Inferior parietal cortex (tissue), 1 donor: ENCODE measurements around the gene QPCTL.
"Not testable (repeated sequence)": the region's sequence is repeated elsewhere in the genome, so short reads cannot be mapped to it uniquely, and the experiment has no call there.

Experiments
- DNase-seq: peaks from one replicate; pipeline ENCODE4 v3.0.0-alpha.2; 2016; ENCODE audit errors: extremely low spot score

Gene QPCTL

DNA sequence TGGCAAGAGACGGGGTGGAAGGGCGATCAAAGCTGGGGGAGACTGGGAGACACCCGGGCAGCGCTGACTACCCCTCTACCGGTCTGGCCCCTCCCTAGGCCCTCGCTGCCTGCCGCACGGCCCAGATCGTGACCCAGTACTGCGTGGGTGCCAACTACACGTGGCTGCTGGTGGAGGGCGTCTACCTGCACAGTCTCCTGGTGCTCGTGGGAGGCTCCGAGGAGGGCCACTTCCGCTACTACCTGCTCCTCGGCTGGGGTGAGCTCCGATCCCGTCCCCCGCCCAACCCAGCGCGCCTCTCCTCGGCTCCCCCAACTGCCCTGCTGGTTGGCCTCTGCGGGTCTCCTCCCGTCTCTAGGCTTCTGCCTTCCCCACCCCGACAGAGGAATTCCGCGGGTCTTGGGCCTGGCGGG lies 15.6 kb upstream of the QPCTL start:
- no peak for DNase-seq

DNA sequence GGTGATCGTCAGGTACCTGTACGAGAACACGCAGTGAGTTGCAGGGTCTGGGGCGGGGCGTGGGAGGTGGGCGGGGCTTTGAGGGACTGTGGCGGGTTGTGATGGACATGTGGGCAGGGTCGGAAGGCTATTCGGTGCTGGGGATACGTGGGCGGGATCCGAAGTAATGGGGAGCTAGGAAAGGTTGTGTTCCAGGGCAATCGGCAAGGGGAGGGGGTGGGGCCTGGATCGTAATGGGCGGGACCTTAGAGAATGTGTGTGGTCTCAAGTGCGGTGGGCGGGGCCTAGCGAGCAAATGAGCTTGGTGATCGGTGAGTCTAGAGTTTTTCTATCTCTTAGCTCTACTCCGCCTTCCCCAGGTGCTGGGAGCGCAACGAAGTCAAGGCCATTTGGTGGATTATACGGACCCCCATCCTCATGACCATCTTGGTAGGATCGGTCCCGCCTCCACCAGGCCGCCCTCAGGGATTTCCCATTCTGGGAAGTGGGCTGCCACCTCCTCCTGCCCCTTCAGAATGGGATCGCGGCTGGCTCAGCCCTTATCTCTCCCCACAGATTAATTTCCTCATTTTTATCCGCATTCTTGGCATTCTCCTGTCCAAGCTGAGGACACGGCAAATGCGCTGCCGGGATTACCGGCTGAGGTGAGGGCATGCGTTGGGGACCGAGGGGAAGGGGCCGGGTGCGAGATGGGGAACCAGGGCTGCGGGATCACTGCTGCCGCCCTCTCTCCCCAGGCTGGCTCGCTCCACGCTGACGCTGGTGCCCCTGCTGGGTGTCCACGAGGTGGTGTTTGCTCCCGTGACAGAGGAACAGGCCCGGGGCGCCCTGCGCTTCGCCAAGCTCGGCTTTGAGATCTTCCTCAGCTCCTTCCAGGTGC lies 14.9 kb upstream of the QPCTL start:
- peak; percentile 16 for DNase-seq

DNA sequence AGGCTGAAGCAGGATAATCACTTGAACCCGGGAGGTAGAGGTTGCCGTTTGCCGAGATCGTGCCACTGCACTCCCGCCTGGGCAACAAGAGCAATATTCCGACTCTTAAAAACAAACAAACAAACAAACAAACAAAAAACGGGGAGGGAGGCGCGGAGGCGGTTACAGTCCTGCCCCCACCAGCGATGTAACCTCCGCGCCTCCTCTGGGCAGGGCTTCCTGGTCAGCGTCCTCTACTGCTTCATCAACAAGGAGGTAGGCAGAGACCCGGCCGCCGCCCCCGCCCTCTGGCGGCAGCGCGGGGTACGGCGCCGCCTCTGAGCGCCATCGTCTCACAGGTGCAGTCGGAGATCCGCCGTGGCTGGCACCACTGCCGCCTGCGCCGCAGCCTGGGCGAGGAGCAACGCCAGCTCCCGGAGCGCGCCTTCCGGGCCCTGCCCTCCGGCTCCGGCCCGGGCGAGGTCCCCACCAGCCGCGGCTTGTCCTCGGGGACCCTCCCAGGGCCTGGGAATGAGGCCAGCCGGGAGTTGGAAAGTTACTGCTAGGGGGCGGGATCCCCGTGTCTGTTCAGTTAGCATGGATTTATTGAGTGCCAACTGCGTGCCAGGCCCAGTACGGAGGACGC lies 11.0 kb upstream of the QPCTL start:
- DNase-seq, result peak; percentile 80

DNA sequence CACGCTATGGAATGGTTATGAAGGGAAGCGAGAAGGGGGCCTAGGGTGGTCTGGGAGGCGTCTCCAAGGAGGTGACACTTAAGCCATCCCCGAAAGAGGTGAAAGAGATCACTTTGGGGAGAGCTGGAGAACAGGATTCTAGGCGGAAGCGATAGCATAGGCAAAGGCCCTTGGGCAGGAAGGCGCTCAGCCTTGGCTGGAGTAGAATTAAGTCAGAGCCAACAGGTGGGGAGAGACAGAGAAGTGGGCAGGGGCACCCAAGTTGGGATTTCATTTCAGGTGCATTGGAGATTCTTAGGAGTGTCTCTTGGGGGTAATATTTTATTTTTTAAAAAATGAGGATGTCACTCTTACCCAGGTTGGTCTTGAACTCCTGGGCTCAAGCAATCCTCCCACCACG lies 10.3 kb upstream of the QPCTL start:
- no peak for DNase-seq

DNA sequence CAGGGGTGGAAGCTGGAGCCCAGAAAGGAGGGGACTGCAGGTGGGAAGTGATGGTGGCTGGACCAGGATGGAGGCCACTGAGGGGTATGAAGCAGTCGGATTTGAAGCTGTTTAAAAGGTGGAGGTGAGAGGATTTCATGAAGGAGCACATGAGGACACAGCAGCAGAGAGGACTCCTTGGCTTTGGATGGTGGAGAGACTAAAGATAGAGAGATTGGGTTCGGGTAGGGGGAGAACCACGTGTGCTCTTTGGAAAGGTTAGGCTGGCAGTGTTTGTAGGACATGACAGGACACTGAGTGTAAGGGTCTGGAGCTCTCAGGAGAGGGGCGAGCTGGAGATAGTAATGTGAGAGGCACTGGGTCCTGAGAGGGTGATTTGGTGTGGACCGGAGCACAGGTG lies 9.6 kb upstream of the QPCTL start:
- no peak for DNase-seq

DNA sequence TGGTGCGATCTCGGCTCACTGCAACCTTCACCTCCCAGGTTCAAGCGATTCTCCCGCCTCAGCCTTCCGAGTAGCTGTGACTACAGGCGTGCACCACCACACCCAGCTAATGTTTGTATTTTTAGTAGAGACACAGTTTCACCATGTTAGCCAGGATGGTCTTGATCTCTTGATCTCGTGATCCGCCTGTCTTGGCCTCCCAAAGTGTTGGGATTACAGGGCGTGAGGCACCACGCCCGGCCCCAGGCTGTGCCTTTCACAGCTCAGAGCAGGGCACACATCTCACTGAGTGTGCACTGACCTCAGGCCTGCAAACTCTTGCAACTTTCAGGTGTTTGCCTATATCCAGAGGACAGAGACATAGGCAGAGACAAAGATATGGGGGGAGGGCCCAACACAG lies 7.4 kb upstream of the QPCTL start:
- not testable (repeated sequence) for DNase-seq

DNA sequence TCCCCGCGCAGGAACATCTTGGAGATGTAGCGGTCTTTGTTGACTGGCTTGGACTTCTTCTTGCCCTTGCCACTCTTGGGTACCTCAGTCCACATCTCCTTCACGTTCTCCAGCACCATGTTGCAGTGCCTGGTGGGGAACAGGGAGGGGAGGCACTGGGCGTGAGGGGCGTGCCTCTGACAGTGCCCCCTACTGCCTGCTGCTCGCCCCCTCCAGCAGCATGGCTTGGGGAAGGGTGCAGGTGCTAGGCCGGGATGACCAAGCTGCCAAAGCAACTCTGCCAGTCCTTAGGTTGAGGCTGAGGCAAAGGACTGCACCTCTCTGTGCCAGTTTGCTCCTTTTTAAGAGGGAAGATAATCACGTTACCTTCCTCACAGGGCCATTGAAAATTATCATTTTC lies 4.9 kb upstream of the QPCTL start:
- no peak for DNase-seq

DNA sequence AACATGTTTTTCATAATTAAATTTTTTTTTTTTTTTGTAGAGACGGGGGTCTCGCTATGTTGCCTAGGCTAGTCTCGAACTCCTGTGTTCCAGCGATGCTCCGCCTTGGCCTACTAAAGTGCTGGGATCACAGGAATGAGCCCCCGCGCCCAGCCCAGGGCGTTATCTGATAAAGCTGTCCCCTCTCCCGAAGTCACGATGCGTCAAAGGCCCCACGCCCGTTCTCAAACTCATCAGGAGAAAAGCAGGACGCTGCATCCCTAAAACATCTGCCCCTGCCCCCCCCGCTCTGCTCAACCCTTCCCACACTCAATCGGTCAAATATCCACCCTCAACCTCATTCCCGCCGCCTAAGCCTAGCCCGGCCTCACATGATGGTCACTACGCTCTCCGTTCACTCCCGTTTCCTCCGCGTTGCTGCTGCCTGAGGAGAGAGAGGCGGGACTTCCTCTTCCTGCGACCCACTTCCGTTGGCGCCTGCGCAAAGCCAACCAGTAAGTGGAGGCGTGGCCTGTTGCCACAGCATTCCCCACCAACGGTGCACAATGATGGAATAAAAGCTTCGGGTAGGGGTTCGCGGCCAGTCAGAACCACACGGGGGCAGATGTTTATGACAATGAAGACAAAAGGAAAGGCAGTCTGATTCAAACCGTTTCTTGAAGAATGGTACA lies 815 bp upstream of the QPCTL start, which contains the start of gene SNRPD2:
TSS of gene SNRPD2 (minus strand) at position 438 of the 671 bp plus-strand sequence. CDS start at position 373, 65 bp downstream.
- DNase-seq, result peak; percentile 98

DNA sequence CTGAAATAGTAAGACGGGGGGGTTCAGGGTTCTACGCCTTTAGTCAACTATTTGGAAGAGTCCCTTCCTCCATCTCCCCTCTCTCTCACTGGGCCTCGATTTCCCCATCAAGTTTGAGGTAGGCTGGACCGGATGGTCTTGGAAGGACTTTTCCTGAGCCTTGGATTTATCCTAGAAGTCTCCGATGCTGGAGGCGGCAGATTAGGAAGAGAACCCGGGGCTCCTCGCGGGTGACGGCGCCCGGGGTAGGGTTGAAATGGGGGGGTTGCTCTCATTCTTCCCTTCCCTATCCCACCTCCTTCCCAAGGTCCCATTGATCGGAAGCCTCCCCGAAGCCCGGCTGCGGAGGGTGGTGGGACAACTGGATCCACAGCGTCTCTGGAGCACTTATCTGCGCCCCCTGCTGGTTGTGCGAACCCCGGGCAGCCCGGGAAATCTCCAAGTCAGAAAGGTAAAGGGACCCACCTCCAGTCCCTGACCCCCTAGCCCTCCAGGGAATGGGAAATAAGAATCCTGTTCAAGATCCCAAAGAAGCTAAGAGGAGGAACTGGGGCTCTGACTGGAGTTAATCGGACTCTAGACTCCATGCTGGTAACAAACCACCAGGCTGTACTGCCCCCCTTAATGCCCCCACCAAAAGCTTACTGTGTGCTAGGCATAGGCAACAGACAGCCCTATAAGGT lies 781 bp downstream of the QPCTL start:
- peak; percentile 68 for DNase-seq

DNA sequence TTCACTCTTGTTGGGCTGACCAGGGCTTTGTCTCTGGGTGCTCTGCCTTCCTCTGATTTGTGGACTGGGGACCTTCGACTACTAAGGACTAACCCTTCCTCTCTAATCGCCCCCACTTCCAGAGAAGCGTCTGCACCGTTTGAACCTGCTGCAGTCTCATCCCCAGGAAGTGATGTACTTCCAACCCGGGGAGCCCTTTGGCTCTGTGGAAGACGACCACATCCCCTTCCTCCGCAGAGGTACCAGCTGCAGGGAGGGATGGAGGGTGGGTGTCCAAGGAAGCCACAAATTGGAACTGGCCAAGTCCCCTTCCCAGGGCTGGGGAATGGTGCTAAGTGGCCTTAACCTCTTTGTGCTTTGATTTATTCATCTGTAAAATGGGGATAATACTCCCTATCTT lies 9.2 kb downstream of the QPCTL start:
- DNase-seq, result no peak

DNA sequence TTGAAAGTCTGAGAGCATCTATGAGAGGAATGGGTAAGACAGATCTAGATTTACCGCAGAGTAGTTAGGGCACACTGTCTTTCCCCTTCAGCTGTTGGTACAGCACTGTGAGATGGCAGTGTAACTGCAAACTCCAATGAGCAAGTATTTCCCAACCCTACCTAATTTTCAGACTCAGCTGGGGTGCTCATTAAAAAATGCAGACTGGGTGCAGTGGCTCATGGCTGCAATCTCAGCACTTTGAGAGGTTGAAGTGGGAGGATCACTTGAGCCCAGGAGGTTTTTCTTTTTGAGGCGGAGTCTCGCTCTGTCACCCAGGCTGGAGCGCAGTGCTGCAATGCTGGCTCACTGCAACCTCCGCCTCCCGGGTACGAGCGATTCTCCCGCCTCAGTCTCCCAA lies 12.6 kb downstream of the QPCTL start:
- DNase-seq, result no peak

DNA sequence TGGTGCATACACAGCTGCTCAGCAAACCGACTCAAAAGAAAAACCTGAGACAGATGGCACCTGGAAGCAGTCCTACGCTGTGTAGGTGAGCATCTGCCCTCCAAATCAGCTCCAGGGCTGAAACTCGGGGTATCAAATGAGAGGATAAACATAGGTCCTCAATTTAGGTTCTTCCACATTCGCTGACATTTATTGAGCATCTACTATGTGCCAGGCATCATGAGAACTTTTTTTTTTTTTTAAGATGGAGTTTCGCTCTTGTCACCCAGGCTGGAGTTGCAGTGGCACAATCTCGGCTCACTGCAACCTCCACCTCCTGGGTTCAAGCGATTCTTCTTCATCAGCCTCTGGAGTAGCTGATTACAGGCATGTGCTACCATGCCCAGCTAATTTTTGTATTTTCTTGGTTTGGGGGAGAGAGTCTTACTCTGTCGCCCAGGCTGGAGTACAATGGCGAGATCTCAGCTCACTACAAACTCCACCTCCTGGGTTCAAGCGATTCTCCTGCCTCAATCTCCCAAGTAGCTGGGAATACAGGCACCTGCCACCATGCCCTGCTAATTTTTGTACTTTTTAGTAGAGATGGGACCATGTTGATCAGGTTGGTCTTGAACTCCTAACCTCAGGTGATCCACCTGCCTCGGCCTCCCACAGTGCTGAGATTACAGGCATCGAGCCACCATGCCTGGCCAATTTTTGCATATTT lies 13.4 kb downstream of the QPCTL start:
- no peak for DNase-seq

DNA sequence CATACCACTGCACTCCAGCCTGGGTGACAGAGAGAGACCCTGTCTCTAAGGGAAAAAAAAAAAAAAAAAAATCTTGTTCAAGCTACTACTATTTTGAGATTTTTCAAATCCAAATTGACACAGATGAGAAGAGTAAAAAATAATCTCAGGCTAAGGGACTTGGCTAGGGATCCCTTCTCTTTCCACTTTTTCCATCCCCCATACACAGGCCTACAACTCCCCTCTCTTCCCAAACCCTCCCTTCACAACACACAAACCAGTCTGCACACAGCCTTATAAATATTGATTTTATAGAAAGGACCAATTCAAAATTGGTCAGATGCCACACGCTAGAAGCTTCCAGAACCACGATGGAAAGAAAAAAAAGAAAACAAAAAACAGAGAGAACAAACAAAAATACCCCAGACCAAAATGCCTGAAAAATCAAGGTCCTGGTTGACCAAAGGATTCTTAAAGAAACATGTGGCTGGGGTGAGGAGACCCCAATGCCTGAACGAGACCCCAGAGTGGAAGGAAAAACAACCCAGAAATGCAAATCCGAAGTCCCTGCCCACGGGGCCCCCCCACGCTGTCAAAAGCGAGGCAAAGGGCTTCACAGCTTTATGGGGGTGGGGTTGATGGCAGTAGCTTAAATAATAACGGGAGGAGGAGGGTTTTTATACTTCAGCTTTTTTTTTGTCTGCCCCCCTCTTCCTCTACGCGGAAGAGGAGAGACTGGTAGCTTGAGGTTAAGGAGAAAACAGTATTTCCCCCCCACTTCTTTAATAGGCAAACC lies 18.1 kb downstream of the QPCTL start:
- no peak for DNase-seq

DNA sequence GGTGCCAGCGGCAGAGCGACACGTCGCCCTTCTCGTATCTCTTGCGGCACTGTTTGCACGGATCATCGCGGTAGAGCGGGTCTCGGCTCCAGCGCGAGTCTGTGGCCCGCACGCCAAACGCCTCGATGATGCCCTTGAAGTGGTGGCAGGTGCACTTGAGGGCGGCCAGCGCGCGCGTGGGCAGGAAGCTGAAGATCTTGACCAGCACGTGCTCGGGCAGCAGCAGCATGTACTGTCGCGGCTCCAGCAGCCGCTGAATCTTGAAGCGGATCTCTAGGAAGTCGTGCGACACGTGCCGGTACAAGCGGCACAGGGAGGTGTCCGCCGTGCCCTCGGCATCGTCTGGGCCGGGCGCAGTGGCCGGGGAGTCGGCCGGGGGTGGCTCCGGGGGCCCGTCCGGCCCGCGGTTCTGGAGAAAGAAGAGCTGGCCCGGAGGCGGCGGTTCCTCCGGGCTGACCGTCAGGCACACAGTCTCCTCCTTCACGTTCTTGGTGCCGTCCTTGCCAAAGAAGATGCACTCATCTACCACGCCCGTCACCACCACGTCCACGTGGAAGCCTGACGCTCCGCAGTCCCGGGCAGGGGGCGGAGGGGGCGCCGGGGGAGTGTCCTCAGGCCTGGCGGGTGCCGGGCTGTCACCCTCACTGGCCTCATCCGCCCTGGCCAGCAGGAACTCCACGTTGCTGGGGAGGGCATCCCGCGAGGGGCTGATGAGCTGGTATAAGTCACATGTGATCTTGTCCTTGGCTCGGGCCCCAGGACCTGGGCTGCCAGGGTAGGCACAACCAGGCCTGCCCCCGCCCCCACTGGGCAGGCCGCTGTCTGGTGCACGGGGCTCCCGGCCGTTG lies 19.6 kb downstream of the QPCTL start:
- no peak for DNase-seq

DNA sequence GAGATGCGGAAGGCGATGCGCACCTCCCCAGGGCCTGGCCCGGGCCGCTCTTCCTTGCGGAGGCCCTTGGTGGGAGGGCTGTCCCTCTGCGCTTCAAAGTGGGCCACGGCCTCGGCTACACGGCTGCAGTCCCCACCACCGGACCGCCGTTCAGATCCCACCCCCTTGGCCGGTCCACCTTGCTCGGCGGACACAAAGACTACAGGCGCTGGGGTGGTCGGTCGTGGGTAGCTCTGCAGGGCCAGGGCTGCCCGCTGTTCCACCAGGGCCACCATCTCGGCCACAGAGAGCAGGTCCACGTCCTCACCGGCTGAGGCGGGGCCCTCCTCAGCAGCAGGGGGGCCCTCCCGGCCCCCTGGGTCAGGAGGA lies 20.2 kb downstream of the QPCTL start:
- DNase-seq, result no peak

DNA sequence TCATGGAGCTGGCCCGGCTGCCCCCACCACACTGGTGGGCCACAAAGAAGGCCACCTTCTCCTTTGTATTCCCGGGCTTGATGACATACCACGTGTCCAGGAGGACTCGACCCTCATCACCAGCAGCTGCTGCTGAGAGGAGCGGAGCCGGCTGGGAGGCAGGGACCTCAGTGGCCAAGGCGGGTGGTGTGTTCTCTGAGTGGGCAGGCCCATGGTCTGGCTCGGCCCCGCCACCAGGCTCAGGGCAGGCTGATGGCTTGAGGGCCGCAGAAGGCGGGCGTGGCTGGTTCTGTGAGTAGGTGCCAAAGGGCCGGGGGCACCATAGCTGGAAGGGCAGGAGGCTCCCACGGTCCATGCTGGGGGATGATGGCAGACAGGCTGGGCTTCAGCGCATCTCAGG lies 20.7 kb downstream of the QPCTL start:
- DNase-seq, result no peak

DNA sequence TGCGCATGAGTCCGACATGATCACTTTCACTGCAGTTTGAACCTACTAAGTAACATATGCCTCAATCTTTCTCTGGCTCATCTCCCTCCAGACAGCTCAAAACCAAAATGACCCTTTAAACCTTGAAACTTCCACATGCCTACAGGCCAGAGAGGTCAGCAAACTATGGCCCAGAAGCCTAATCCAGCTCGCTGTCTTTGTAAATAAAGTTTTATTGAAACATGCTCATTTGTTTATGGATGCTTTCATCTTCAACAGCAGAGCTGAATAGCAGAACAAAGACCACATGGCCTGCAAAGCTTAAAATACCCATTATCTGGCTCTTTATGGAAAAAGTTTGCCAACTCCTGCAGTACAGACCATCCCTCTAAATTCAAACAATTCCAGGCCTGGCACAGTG lies 22.7 kb downstream of the QPCTL start:
- DNase-seq, result no peak

DNA sequence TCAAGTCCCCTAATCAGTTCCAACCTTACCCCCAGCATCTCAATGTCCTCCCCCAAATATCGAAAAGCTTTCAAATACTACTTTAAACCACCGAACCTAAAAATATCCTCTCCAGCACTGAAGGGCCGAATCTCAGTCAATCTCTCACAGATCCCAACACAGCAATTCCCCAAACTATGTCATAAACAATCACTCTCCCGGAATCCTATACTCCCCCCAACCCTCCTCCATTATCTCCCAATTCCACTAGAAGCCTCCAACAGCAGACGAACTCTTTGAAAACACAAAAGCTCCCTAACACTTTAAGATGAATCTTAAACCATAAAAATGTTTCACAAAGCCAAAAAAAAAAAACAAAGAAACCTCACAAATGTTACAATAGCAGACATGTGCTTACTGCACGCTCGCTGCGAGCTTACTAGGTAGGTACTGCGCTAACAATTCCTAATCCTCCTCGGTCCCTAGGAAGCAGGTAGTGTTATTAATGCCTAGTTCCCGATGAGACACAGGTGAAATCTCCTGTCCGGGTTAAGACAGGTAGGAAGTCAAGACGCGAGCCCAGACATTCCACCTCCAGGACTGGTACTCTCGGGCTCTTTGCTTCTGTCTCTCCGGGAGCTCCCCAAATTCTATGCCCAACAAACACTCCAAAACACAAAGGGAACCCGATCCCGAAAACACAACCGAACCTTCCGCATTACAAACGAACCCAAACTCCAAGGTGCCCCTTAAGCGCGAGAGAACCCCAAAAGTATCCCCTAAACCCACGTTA lies 24.1 kb downstream of the QPCTL start:
- peak; percentile 43 for DNase-seq
